Measurements from ENCODE around the gene CDC42EP5.

Gene CDC42EP5

DNA sequence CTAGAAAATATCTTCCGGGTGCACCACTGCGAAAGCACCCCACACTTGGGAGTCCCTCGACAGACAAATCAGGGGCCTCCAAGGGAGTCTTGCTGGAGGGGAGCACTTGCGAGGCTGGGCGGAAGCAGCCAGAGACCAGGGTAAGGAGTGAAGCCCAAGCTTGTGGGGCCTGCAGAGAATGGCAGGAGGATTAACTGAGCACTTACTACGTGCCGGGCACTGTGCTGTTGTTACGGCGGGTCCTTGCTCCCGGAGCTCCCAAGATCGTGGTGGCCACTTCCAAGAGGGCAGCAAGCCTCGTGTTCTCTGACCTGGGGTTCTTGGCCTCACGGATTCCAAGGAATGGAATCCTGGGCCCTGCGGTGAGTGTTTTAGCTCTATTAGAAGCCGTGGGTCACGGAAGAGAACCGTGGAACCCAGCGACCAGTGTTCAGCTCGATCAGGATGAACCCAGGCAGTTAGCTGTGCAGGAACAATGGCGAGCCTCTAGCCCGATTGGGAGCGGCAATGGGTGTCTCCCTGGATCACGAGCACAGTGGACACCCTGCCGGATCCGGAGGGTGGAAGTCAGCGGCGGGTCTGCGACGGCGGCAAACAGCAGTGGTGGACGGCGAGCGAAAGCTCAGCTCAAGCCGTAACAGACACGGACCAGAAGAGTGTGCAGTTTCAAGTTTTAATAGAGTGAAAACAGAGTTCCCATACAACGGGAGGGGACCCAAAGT, 48.3 kb downstream of the CDC42EP5 start:
- no peak for DNase-seq

DNA sequence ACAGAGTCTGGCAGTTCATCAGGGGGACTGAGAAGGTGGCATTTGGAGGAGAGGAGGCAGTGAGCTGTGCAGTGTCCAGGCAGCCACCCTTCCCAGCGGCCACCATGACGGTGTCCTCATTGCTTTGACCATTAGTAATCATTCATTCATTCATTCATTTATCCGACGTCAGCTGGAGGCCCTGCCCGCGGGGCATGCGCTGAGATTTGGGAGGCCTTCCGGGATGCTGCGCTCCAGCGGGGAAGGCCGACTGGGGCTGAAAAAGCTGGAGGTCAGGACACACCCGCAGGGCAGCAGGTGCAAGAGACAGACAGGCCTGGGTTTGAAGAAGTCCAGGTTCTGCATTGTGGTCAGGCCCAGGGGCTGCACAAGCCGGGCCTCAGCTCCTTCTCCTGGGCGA, 48.9 kb downstream of the CDC42EP5 start:
- DNase-seq = no peak

DNA sequence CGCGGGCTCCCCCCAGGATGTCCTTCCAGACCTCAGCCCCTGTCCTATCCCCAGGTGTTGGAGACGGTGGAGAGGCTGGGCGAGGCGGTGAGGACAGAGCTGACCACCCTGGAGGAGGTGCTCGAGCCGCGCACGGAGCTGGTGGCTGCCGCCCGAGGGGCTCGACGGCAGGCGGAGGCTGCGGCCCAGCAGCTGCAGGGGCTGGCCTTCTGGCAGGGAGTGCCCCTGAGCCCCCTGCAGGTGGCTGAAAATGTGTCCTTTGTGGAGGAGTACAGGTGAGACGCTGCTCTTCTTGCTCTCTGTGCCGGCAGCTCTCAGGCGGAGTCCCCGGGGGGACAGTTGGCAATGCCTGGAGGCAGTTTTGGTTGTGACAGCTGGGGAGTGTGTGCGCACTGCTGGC, 51.0 kb downstream of the CDC42EP5 start:
- DNase-seq = no peak

DNA sequence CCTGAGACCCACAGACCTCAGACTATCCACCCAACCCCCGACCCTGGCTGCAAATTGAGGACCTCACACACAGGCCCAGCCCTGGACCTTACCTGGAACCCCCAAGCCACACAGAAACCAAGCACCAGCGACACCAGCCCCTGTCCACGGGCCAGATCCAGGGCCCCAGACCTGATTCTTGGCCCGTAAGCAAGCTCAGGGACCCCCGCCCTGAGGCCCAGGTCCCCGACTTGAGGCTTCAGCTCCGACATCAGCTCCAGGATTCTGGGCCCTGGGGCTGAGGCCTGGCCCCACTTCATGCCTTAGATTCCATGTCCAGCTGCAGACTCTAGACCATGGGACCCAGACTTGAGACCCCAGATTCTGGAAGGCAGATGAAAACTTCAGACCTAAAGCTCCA, 51.6 kb downstream of the CDC42EP5 start:
- no peak for DNase-seq

DNA sequence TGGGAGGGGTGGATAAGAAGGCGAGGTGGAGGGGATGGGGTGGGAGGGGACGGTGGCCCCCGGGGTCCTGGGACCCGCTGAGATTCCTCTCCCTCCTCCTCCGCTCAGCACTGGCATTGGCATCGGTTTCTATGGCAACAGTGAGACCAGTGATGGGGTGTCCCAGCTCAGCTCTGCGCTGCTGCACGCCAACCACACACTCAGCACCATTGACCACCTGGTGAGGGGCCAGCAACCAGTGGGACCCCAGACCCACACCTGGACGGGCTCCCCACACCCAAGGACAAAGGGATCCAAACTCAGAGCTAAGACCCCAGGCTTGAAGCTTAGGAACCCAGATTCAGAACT, 52.0 kb downstream of the CDC42EP5 start:
- DNase-seq = no peak

DNA sequence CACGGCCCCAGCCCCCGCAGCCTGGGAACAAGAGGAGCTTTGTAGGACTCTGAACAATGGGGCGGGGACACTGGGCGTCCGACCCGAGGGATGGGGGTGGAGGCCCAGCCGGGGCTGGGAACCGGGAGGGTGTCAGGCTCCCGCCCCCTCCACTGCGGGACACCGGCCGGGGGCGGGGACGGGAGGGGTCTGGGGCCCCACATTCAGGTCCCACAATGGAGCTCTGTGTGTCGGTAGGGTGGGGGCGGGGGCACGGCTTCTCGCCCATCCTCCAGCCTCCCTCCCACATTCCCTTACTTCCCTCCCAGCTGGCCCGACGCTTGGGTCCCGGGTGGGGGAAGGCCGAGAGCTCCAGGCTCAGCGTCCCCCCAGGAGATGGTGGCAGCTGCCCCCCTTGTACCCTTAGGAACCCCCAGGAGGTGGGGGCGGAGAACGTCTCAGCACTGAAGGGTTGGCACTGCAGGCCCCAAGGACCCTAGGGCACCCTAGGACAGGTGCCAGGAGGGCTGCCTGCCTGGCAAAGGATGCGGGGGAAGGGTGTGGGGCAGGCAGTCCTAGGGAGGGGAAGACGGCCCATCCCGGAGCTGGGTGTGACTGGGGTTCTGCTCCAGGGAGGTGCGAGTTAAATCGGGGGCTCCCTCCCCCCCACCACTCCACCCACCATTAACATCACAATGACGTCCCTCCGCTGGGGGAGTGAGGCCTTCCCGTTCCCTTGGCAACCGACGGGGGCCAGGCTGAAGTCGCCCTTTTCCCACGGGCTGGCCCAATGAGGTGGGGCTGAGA, 52.5 kb downstream of the CDC42EP5 start:
- DNase-seq = no peak

DNA sequence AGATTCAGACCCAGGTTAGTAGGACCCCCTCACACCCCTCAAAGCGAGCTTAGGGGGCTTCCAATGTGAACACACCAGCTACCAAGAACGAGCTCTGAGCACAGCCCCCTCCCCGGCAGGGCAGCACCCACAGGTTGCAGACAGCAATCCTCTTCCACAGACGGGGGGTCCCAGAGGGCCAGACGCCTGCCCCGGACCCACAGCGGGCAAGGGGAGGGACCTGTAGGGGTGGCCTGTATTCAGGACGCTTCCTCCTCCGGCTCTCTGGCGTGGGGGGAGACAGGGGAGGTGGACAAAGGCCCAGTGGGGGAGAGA, 53.1 kb downstream of the CDC42EP5 start:
- no peak for DNase-seq

DNA sequence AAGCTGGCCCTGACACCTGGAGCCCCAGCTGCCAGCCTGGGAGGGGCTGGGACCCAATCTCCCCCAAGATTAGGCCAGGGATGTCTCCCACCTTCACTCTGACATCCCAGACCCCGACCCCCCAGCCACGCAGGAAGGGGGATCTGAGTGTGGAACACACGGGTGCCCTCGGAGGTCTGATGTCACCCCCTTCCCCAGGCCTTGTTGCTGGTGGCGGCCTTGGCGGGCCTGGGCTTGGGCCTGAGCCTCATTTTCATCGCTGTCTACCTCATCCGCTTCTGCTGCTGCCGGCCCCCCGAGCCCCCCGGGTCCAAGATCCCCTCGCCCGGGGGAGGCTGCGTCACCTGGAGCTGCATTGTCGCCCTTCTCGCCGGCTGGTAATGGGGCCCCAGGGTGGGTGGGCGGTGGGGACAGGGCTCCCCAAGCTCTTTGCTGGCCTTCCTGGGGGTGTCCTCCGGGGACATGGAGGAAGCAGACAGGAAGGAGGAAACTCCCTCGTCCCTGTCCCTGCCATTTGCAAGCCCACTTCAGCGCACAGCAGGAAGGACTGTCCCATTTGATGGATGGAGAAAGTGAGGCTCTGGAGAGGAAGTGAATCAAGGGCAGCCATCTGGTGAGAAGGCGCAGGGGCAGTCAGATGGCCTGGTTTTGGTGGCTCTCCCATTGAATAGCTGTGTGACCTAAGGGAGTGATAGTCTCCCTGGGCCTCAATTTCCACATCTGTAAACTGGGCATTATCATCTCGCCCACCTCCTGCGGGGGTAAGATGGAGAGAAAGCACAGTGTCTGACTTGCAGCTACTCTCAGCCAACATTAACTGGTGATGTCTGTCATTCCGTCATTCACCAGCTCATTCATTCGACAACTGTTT, 53.9 kb downstream of the CDC42EP5 start:
- DNase-seq = no peak

DNA sequence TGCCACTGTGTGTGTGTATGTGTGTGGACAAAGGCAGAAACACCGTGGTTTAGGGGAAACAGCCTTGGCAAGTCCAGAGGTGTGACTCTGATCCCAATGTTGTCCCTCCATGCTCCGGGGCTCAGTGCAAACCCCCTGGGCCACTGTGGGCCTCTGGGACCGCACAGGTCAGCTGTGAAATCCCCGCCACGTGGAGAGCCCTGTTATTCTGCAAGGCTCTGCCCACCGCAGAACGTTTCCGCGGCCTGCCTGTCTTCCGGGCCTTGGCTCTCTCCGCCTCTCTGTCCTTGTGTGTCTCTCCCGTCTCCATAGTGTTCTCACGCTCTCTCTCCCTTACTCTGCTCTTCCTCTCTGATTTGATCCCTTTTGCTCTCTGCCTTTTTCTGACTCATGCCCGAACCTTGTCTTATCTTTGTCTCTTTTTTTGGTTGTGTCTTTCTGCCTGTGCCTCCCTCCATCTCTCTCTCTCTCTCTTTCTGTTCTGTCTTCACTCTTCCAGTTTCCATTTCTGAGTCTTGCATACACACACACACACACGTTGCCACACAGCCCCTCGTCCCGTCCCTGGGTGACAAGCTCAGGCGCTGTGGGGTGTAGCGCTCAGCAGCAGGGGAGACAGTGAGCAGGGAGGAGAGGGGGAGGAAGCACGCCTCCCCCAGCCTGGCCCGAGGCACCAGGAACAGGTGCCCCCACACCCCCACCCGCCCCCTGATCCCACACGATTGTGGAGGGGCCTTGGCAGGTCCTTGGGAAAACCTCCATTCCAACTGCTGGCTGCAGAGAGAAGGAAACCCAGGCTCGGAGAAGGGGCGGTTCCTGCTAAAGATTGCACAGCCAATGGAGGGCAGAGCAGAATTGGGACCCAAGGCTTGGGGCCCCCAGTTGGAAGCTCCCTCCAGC, 54.8 kb downstream of the CDC42EP5 start:
- peak; percentile 10 for DNase-seq

DNA sequence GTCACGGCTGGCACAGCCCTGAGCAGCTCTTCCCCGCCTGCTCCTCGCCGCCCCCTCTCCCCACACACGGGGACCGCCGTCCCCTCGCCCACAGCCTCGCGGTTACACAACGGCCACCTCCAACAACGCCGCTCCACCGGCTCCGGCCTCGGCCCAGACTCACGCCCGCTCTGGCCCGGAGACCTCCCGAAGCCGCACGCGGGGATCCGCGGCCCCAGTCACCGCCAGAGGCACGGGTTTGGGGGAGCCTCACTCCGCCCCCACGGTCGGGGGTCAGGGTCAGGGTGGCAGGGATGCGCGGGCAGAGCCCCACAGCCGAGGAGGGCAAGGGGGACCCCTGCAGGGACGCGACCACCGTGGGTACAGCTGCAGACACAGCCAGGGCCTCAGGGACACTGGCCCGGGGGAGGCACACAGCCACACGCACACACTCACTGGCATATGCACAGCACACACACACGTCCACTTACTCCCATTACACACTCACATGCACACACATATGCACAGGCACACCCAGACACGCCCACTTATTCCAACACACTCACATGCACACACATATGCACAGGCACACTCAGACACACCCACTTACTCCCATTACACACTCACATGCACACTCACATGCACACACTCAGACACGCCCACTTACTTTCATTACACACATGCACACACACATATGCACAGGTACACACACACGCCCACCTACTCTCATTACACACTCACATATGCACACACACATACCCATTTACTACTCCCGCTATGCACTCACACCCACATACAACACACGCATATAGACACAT, 56.2 kb downstream of the CDC42EP5 start:
- DNase-seq = no peak

DNA sequence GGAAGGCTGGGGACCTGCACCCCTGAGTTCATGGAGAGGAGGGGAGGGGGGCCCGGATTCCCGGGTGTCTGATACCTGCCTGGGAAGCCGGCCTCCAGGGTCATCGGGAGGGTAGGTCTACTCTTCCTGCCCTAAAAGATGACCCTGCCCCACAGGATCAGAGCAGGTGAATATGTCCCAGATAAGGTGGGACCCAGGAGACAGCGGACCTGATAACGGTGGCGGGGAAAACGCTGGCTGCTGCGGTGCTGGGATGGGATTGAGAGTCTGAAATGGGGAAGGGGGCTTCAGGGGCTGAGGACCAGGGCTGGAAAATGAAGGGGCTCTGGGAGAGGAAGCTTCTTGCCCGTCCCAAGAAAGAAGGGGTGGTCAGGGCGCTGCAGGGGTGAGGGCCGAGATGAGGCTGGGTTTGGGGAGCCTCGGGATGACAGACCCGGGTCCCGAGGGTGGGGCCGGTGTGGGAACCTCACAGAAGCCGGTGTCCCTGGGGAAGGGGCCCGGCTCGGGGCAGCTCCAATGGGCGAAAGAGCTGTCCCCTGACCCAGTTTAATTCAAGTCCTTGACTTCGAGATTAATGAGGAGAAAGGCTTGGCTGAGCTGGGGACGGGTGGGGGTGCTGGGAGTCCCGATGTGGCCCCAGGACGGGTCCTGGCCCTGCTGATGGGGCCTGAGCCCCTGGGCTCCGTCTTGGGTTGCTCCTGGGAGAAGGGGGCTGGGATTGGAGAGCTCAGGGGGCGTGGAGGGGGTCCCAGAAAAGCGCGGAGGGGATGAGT, 57.0 kb downstream of the CDC42EP5 start:
- no peak for DNase-seq

DNA sequence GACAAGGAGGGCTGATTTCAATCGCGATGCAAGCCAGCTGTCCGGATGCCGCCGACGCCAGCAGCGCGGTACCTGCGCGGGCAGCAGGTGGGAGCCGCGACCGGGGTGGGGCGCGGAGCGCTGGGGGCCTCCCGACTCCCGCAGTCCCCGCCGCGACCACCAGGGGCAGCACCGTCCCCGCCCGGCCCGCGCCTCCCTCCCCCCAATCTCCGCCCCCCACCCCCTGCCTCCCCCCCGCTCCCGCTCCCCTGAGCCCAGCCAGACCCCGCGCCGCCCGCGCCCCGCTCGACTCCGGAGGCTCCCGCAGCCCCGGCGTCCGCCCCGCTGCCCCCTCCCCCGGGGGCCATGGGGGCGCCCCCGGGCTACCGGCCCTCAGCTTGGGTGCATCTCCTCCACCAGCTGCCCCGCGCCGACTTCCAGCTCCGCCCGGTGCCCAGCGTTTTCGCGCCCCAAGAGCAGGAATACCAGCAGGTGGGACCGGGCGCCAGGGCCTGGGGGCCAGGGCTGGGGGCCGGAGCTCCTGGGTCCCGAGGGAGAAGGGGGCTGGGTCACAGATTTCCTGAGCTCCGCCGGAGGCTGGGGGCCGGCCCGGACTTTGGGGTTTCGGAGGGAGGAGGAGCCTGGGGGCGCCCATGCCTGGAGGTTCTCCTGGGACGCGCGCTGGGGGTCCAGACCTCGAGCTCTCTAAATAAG, 57.7 kb downstream of the CDC42EP5 start, which contains the start of gene TTYH1:
Gene TTYH1, plus strand, starts transcription at position 257 of the 693 bp plus-strand sequence. Its CDS starts 89 bp downstream, at position 346.
- DNase-seq = no peak

Measured in fibroblast of upper back skin (primary cell).